Thyroid gland (tissue), 4 donors: ENCODE results near the gene PPP4R2. TPM values are rescaled to one million over a fixed set of nuclear protein-coding genes. Genes with fewer than 3 reads are reported as not detected.

Experiments used
- DNase-seq, 2 donors: peaks; one replicate each; pipeline ENCODE4 v3.0.0-alpha.2; 2019
- H3K27ac ChIP-seq, 3 donors: fragments of 200-600 bp; sonication (generic); 1 replicate in 2 of 3; 2 replicates in 1 of 3; pipeline ENCODE4 v1.5.1; 2016 to 2019; ENCODE audit warnings: mild to moderate bottlenecking in 1 of 3, moderate library complexity in 1 of 3
- H3K27me3 ChIP-seq: fragments of 200-600 bp; sonication (generic); one replicate; pipeline ENCODE4 v1.5.1; 2019
- H3K36me3 ChIP-seq, 2 donors: fragments of 200-600 bp; sonication (generic); one replicate each; pipeline ENCODE4 v1.5.1; 2016 to 2019
- H3K4me1 ChIP-seq, 2 donors: fragments of 200-600 bp; sonication (generic); one replicate each; pipeline ENCODE4 v1.5.1; 2017 to 2019
- H3K4me3 ChIP-seq, 3 donors: fragments of 200-600 bp; sonication (generic); replicated peaks in 1 of 3; 1 replicate in 2 of 3; 2 replicates in 1 of 3; pipeline ENCODE4 v1.5.1; 2016; ENCODE audit warnings: mild to moderate bottlenecking in 1 of 3
- H3K9me3 ChIP-seq: fragments of 200-600 bp; sonication (generic); one replicate; pipeline ENCODE4 v1.5.1; 2017
- POLR2A ChIP-seq, 2 donors: fragments of 450-650 bp; IDR thresholded peaks; one replicate each; pipeline ENCODE4 v1.6.1; 2017; ENCODE audit warnings: antibody characterized with exemption in 2 of 2, mild to moderate bottlenecking in 2 of 2, moderate library complexity in 1 of 2
- WGBS, 2 donors: methylation state at CpG; one replicate each; pipeline ENCODE4 v1.1.5; 2017; 5-methylcytosine and 5-hydroxymethylcytosine counted together
- intact Hi-C: fragments of 100-400 bp; cut with DNase I; formaldehyde crosslinking; loops from one replicate; pipeline ENCODE4 v1.15.1; 2023
- total RNA-seq, 4 donors: library from RNA; depleted of rRNA; stranded (reverse); fragments of >200 nt; gene quantifications; one replicate each; pipeline ENCODE4 v1.2.3, GENCODE V29; 2016
- TF ChIP-seq, protein P1 (sequence below), 6 experiments: fragments of 200-600 bp in 3 of 6; fragments of 450-650 bp in 3 of 6; sonication (generic) in 3 of 6; IDR thresholded peaks; one replicate each; pipeline ENCODE4 v1.5.1; 2016 to 2019; ENCODE audit warnings: antibody characterized with exemption in 6 of 6, mild to moderate bottlenecking in 2 of 6, inconsistent platforms in 1 of 6, moderate library complexity in 1 of 6

Gene PPP4R2
- total RNA-seq, 4 donors from 2014 or later = 51.5 to 71.3 (median 66.0) TPM

DNA sequence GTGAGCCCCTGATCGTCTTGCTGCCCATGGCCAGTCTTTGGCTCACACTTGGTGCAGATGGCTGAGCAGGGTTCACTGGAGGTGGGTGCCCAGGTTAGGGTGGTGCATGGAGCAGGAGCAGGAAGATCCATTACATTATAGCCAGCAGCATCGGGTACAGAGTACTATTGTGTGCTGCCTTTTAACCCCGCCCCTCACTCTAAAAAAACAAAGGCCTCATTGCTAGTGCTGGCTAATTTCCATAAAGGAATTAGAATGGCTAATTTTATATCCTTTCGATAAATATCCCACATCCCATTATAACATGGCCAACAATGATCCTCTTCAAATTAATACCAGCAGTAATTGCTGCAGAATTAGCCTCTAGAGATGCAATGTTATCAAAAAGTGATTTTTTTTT, 45.8 kb upstream of the PPP4R2 start:
- peaks cover 0 to 10% of the 10 kb centered on the region in 2 donors for H3K4me1 ChIP-seq
- H3K36me3 ChIP-seq = no peaks in the 10 kb centered on the region
- TF ChIP-seq, protein P1, sequence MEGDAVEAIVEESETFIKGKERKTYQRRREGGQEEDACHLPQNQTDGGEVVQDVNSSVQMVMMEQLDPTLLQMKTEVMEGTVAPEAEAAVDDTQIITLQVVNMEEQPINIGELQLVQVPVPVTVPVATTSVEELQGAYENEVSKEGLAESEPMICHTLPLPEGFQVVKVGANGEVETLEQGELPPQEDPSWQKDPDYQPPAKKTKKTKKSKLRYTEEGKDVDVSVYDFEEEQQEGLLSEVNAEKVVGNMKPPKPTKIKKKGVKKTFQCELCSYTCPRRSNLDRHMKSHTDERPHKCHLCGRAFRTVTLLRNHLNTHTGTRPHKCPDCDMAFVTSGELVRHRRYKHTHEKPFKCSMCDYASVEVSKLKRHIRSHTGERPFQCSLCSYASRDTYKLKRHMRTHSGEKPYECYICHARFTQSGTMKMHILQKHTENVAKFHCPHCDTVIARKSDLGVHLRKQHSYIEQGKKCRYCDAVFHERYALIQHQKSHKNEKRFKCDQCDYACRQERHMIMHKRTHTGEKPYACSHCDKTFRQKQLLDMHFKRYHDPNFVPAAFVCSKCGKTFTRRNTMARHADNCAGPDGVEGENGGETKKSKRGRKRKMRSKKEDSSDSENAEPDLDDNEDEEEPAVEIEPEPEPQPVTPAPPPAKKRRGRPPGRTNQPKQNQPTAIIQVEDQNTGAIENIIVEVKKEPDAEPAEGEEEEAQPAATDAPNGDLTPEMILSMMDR (IDR thresholded peaks at IDR 0.05) = no peak
- TF ChIP-seq POLR2A (IDR thresholded peaks at IDR 0.05) = no peak
- H3K9me3 ChIP-seq = no peaks in the 10 kb centered on the region
- no peaks in the 10 kb centered on the region for H3K27me3 ChIP-seq
- peak; percentile 22 to 35 for DNase-seq
- WGBS, 2 donors = 31 to 51% methylated on average over 4 of the region's 4 CpGs
- intact Hi-C loops = no loop called here
- no peak overlapping the region for H3K4me3 ChIP-seq
- H3K27ac ChIP-seq = peak overlapping the region in 1 of 3 donors; percentile 60

DNA sequence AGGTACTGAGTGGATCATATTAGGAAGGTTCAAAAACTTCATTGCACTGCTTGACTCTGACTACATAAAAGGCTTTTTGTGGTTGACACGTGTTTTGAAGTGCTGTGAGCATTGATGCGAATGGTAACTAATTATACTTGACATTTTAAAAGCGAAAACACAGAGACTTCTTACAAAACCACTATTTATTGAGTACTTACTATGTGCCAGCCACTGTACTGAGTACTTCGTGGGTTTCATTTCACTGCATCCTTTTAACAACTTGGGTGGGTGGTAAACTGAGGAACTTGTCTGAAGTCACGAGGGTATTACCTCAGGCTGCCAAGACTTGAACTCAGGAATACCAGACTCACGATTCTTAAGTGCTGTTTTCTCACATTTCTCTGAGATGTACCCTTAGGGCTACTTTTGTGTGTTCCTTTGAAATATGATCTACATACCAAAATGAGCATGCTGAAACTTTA, 45.3 kb upstream of the PPP4R2 start:
- TF ChIP-seq, protein P1 (IDR thresholded peaks at IDR 0.05) = no peak
- no peak for TF ChIP-seq POLR2A (IDR thresholded peaks at IDR 0.05)
- WGBS, 2 donors = 41 to 49% methylated on average over 6 of the region's 6 CpGs
- H3K27me3 ChIP-seq = no peaks in the 10 kb centered on the region
- no peak overlapping the region for H3K4me3 ChIP-seq
- H3K4me1 ChIP-seq = peaks cover 0 to 10% of the 10 kb centered on the region in 2 donors
- peak overlapping the region in 1 of 3 donors; percentile 60 for H3K27ac ChIP-seq
- no peaks in the 10 kb centered on the region for H3K9me3 ChIP-seq
- intact Hi-C loops = no loop called here
- H3K36me3 ChIP-seq = no peaks in the 10 kb centered on the region
- no peak for DNase-seq

DNA sequence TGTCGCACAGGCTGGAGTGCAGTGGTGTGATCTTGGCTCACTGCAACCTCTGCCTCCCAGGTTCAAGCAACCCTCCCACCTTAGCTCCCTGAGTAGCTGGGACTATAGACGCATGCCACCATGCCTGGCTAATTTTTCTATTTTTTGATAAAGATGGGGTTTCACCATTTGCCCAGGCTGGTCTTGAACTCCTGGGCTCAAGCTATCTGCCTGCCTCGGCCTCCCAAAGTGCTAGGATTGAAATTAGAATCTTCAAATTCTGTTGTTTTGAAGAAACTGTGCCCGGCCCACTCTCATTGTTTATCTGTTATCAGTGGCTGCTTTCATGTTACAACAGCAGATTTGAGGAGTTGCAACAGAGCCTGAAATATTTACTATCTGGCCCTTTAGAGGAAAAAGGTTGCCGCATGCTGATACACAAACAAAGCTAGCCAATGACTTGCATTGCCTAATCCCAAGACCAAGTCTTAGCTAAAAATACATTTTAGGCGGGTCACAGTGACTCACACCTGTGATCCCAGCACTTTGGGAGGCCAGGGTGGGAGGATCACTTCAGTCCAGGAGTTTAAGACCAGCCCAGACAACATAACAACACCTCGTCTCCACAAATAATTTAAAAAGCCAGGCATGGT, 43.2 kb upstream of the PPP4R2 start:
- no peaks in the 10 kb centered on the region for H3K27me3 ChIP-seq
- no peaks in the 10 kb centered on the region for H3K9me3 ChIP-seq
- intact Hi-C loops = no loop called here
- H3K36me3 ChIP-seq = no peaks in the 10 kb centered on the region
- no peak overlapping the region for H3K4me3 ChIP-seq
- no peak overlapping the region for H3K27ac ChIP-seq
- DNase-seq = no peak
- H3K4me1 ChIP-seq = peaks cover 0 to 15% of the 10 kb centered on the region in 2 donors
- TF ChIP-seq, protein P1 (IDR thresholded peaks at IDR 0.05) = no peak
- no peak for TF ChIP-seq POLR2A (IDR thresholded peaks at IDR 0.05)
- 88 to 99% methylated on average over 7 of the region's 7 CpGs for WGBS, 2 donors

DNA sequence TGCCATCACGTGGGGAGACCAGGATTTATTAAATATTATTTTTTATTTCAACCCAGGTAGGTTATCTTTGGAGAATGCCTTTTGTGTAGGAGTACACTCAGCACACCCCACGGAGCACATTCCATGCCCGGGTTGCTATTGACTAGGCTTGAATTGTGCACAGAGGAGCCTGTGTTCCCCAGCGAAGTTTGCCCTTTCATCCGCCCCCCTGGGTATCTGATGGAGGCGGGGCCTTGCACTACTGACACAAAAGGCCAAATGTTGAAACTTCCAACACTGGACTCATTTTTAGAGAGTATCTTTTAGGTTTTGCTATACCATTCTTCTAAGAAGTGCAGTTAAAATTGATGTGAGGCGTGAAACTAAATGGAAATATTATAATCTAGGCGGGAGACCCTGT, 39.3 kb upstream of the PPP4R2 start:
- DNase-seq = no peak
- Histone ChIP-seq H3K9me3 (no peaks in the 10 kb centered on the region), H3K4me1 (peaks cover 0 to 16% of the 10 kb centered on the region in 2 donors), H3K27ac (no peak overlapping the region), H3K4me3 (no peak overlapping the region), H3K27me3 (no peaks in the 10 kb centered on the region), H3K36me3 (no peaks in the 10 kb centered on the region)
- WGBS, 2 donors = 85 to 86% methylated on average over 8 of the region's 8 CpGs
- TF ChIP-seq, protein P1 (IDR thresholded peaks at IDR 0.05) = no peak
- intact Hi-C loops = no loop called here

DNA sequence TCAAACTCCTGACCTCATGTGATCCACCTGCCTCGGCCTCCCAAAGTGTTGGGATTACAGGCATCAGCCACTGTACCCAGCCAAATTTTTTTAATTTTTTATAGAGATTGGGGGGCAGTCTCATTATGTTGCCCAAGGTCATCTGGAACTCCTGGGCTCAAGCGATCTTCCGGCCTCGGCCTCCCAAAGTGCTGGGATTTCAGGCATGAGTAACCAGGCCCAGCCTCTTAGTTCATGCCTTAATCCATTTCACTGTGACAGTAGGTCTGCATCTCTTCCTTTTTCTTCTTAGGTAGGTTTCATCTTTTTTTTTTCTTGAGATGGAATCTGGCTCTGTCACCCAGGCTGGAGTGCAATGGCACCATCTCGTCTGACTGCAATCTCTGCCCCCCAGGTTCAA, 37.3 kb upstream of the PPP4R2 start:
- no peak overlapping the region for H3K4me3 ChIP-seq
- no peaks in the 10 kb centered on the region for H3K27me3 ChIP-seq
- no peaks in the 10 kb centered on the region for H3K9me3 ChIP-seq
- DNase-seq = no peak
- TF ChIP-seq, protein P1 (IDR thresholded peaks at IDR 0.05) = no peak
- no peak for TF ChIP-seq POLR2A (IDR thresholded peaks at IDR 0.05)
- intact Hi-C loops = no loop called here
- WGBS, 2 donors = 95 to 99% methylated on average over 5 of the region's 5 CpGs
- peaks cover 0 to 21% of the 10 kb centered on the region in 2 donors for H3K4me1 ChIP-seq
- peak overlapping the region in 1 of 3 donors; percentile 5 for H3K27ac ChIP-seq
- no peaks in the 10 kb centered on the region for H3K36me3 ChIP-seq
